ENCODE results near the gene FNDC3B.

Gene FNDC3B

DNA sequence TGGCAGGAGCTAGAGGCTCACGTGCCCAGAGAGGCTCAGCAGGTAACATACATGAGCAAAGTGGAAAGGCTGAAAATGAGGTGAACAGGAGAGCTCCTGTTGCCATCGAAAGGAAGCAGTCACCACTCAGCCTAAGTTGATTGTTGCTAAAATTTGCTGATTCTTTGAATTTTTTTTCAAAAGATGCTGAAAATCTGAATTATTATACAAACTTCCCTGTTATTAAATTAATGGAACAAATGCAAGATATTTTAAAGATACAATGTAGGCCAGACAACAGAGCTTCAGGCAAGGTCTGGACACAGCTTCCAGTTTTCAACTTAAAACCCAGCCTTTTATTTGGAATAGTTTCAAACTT is 257.6 kb downstream of the FNDC3B start:
- peaks cover 9 to 14% of the 10 kb centered on the region in 2 experiments for H3K4me1 ChIP-seq (ENCODE audit: control insufficient read depth in 1 of 2, insufficient read depth in 1 of 2, low read depth in 1 of 2, low read length in 1 of 2)
- TF ChIP-seq, protein P1, sequence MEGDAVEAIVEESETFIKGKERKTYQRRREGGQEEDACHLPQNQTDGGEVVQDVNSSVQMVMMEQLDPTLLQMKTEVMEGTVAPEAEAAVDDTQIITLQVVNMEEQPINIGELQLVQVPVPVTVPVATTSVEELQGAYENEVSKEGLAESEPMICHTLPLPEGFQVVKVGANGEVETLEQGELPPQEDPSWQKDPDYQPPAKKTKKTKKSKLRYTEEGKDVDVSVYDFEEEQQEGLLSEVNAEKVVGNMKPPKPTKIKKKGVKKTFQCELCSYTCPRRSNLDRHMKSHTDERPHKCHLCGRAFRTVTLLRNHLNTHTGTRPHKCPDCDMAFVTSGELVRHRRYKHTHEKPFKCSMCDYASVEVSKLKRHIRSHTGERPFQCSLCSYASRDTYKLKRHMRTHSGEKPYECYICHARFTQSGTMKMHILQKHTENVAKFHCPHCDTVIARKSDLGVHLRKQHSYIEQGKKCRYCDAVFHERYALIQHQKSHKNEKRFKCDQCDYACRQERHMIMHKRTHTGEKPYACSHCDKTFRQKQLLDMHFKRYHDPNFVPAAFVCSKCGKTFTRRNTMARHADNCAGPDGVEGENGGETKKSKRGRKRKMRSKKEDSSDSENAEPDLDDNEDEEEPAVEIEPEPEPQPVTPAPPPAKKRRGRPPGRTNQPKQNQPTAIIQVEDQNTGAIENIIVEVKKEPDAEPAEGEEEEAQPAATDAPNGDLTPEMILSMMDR (IDR thresholded peaks at IDR 0.05): no peak
- no peaks in the 10 kb centered on the region for H3K27me3 ChIP-seq
- H3K36me3 ChIP-seq: peaks cover 56% of the 10 kb centered on the region
- no peak overlapping the region for H3K4me3 ChIP-seq (ENCODE audit: low read depth in 1 of 2, low read length in 1 of 2)
- H3K27ac ChIP-seq: peak overlapping the region; percentile 94
- H3K9me3 ChIP-seq: no peaks in the 10 kb centered on the region

GRCh38 chr3:172298247-172298646 is 258.9 kb downstream of the FNDC3B start:
- TF ChIP-seq, protein P1 (IDR thresholded peaks at IDR 0.05): no peak
- Histone ChIP-seq H3K27me3 (no peaks in the 10 kb centered on the region), H3K4me3 (ENCODE audit: low read depth in 1 of 2, low read length in 1 of 2) (no peak overlapping the region), H3K36me3 (peaks cover 60% of the 10 kb centered on the region), H3K27ac (no peak overlapping the region), H3K9me3 (no peaks in the 10 kb centered on the region), H3K4me1 (ENCODE audit: control insufficient read depth in 1 of 2, insufficient read depth in 1 of 2, low read depth in 1 of 2, low read length in 1 of 2) (peaks cover 9 to 14% of the 10 kb centered on the region in 2 experiments)

DNA sequence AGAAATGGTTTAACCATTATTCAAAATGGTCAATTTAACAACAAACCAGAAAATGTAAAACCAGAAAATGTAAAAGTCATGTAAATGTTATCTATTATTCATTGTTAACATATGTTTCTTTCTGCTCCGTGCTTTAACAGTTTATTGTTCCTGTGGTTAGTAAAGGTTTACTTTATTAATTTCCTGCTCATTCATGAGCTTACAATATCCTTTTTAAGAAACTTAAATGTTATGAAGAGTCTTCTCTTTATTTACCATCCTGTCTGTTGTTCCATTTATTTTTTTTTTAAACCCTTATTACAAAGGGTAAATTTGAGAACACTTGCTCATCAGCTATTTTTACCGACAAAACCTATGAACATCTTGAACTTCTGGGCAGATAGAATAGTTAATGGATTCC is 260.8 kb downstream of the FNDC3B start:
- H3K27ac ChIP-seq: no peak overlapping the region
- H3K27me3 ChIP-seq: no peaks in the 10 kb centered on the region
- peaks cover 0 to under 1% of the 10 kb centered on the region in 2 experiments for H3K4me1 ChIP-seq (ENCODE audit: control insufficient read depth in 1 of 2, insufficient read depth in 1 of 2, low read depth in 1 of 2, low read length in 1 of 2)
- TF ChIP-seq, protein P1 (IDR thresholded peaks at IDR 0.05): no peak
- peaks cover 70% of the 10 kb centered on the region for H3K36me3 ChIP-seq
- H3K9me3 ChIP-seq: no peaks in the 10 kb centered on the region
- no peak overlapping the region for H3K4me3 ChIP-seq (ENCODE audit: low read depth in 1 of 2, low read length in 1 of 2)

- TF ChIP-seq, protein P1 (IDR thresholded peaks at IDR 0.05): no peak
- no peaks in the 10 kb centered on the region for H3K4me1 ChIP-seq (ENCODE audit: control insufficient read depth in 1 of 2, insufficient read depth in 1 of 2, low read depth in 1 of 2, low read length in 1 of 2)
- no peaks in the 10 kb centered on the region for H3K9me3 ChIP-seq
- H3K27me3 ChIP-seq: no peaks in the 10 kb centered on the region
- H3K4me3 ChIP-seq (ENCODE audit: low read depth in 1 of 2, low read length in 1 of 2): no peak overlapping the region
- no peak overlapping the region for H3K27ac ChIP-seq
- peaks cover 73% of the 10 kb centered on the region for H3K36me3 ChIP-seq
Measured at GRCh38 chr3:172300862-172301261, 261.5 kb downstream of the FNDC3B start.

GRCh38 chr3:172302203-172302602 is 262.8 kb downstream of the FNDC3B start:
- Histone ChIP-seq H3K4me1 (ENCODE audit: control insufficient read depth in 1 of 2, insufficient read depth in 1 of 2, low read depth in 1 of 2, low read length in 1 of 2) (no peaks in the 10 kb centered on the region), H3K27me3 (no peaks in the 10 kb centered on the region), H3K27ac (peak overlapping the region; percentile 4), H3K36me3 (peaks cover 72% of the 10 kb centered on the region), H3K4me3 (ENCODE audit: low read depth in 1 of 2, low read length in 1 of 2) (no peak overlapping the region), H3K9me3 (no peaks in the 10 kb centered on the region)
- TF ChIP-seq, protein P1 (IDR thresholded peaks at IDR 0.05): no peak

DNA sequence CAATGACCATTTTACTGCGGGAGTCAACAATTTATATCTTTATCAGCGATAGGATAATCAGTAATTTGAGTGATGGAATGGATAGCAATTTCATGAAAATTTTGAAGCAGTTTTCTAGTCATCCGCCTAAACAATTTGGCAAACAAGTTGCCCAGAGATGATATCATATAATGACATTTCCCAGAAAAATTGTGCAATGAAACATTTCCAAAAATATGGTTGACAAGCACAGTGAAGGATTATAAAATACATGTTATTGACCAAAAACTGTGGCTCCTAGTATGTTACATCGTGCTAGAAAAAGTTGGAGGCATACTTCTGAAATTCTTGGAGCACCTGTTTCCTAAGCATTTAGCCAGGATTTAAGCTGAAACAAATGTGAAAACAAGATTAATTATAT is 263.8 kb downstream of the FNDC3B start:
- no peaks in the 10 kb centered on the region for H3K9me3 ChIP-seq

More for the DNA sequence above, 263.8 kb downstream of the FNDC3B start:
- TF ChIP-seq, protein P1 (IDR thresholded peaks at IDR 0.05): no peak
- no peak overlapping the region for H3K27ac ChIP-seq
- no peak overlapping the region for H3K4me3 ChIP-seq (ENCODE audit: low read depth in 1 of 2, low read length in 1 of 2)
- H3K4me1 ChIP-seq (ENCODE audit: control insufficient read depth in 1 of 2, insufficient read depth in 1 of 2, low read depth in 1 of 2, low read length in 1 of 2): no peaks in the 10 kb centered on the region
- H3K27me3 ChIP-seq: no peaks in the 10 kb centered on the region
- H3K36me3 ChIP-seq: peaks cover 76% of the 10 kb centered on the region
